Skeletal muscle cell (primary cell): ENCODE results near the gene IFI30.

Source experiments
- DNase-seq: peaks from one replicate; pipeline ENCODE4 v3.0.0-alpha.2; 2010; ENCODE audit warnings: low read depth
- H3K4me3 ChIP-seq: 2 replicates; pipeline ENCODE4 v1.5.1; 2011; ENCODE audit warnings: low read depth, mild to moderate bottlenecking, control low read depth, low read length, moderate library complexity

Gene IFI30

GRCh38 chr19:18167975-18168645, 5.5 kb upstream of the IFI30 start:
- H3K4me3 ChIP-seq, result no peak overlapping the region
- no peak for DNase-seq

- no peak for DNase-seq
- no peak overlapping the region for H3K4me3 ChIP-seq
Measured at GRCh38 chr19:18168673-18169381, 4.8 kb upstream of the IFI30 start.

- H3K4me3 ChIP-seq, result no peak overlapping the region
- no peak for DNase-seq
Measured at GRCh38 chr19:18170714-18171255, 2.8 kb upstream of the IFI30 start.

- DNase-seq, result no peak
- H3K4me3 ChIP-seq, result no peak overlapping the region
Measured at GRCh38 chr19:18171605-18172327, 1.8 kb upstream of the IFI30 start.

- DNase-seq, result no peak
Measured at GRCh38 chr19:18172331-18173053, 1.1 kb upstream of the IFI30 start.

GRCh38 chr19:18173054-18173571, 500 bp upstream of the IFI30 start:
- peak overlapping the region; percentile 64 for H3K4me3 ChIP-seq
- no peak for DNase-seq

More at GRCh38 chr19:18172331-18173053, 1.1 kb upstream of the IFI30 start:
- H3K4me3 ChIP-seq, result no peak overlapping the region

GRCh38 chr19:18174983-18175382, 1.4 kb downstream of the IFI30 start:
- DNase-seq, result no peak
- no peak overlapping the region for H3K4me3 ChIP-seq

GRCh38 chr19:18176367-18177310, 3.0 kb downstream of the IFI30 start:
- DNase-seq, result no peak

GRCh38 chr19:18179957-18180356, 6.3 kb downstream of the IFI30 start:
- DNase-seq, result no peak
- no peak overlapping the region for H3K4me3 ChIP-seq

More at GRCh38 chr19:18176367-18177310, 3.0 kb downstream of the IFI30 start:
- no peak overlapping the region for H3K4me3 ChIP-seq

- no peak overlapping the region for H3K4me3 ChIP-seq
- DNase-seq, result no peak
Measured at GRCh38 chr19:18183529-18183928, 9.9 kb downstream of the IFI30 start.

- no peak for DNase-seq
- no peak overlapping the region for H3K4me3 ChIP-seq
Measured at GRCh38 chr19:18185538-18185937, 11.9 kb downstream of the IFI30 start.

- no peak overlapping the region for H3K4me3 ChIP-seq
- DNase-seq, result no peak
Measured at GRCh38 chr19:18190278-18190677, 16.7 kb downstream of the IFI30 start.

- peak overlapping the region; percentile 60 for H3K4me3 ChIP-seq
- DNase-seq, result no peak
Measured at GRCh38 chr19:18191640-18192062, 18.0 kb downstream of the IFI30 start.

GRCh38 chr19:18192673-18193387, 19.2 kb downstream of the IFI30 start, which contains the start of gene MPV17L2:
Gene MPV17L2 (plus strand): TSS chr19:18193218. CDS start chr19:18193282, 64 bp downstream.
- H3K4me3 ChIP-seq, result peak within 1 kb of the TSS; percentile 85
- DNase-seq, result peak; percentile 100

- H3K4me3 ChIP-seq, result peak overlapping the region; percentile 85
- DNase-seq, result no peak
Measured at GRCh38 chr19:18193388-18194180, 20.0 kb downstream of the IFI30 start.

GRCh38 chr19:18194181-18194530, 20.5 kb downstream of the IFI30 start:
- H3K4me3 ChIP-seq, result peak overlapping the region; percentile 85
- no peak for DNase-seq
